Endothelial cell of umbilical vein (primary cell): Measurements from ENCODE around the gene STXBP5. TPM values are rescaled to one million over a fixed set of nuclear protein-coding genes. Genes with fewer than 3 reads are reported as not detected.

ENCODE experiments used
- BruUV-seq: library from RNA; stranded (reverse); fragments of 400-500 nt; replicated peaks from 2 replicates; lab custom pipeline; 2021; lab: Mats Ljungman, UMichigan
- CTCF ChIA-PET: fragments of 300-600, 350-600 bp; sonication (Branson Sonifier 250); formaldehyde crosslinking; loops from one replicate; lab custom pipeline; 2021; ENCODE audit warnings: antibody characterized with exemption, inconsistent platforms; lab: Charles Lee
- POLR2A ChIA-PET: fragments of 300-600, 350-600 bp; sonication (Branson Sonifier 250); formaldehyde crosslinking; loops from one replicate; lab custom pipeline; 2021; ENCODE audit warnings: antibody characterized with exemption, inconsistent platforms; lab: Charles Lee
- DNase-seq: peaks from one replicate; pipeline ENCODE4 v3.0.0-alpha.2; 2011; ENCODE audit warnings: low read depth, low spot score
- FAIRE-seq: peaks from 2 replicates; lab custom pipeline; 2011; peaks lifted over from hg19 to GRCh38; lab: Jason Lieb, UNC
- H2AFZ ChIP-seq: 2 replicates; pipeline ENCODE4 v1.6.0; 2012; ENCODE audit warnings: low read depth, low read length, control low read depth, inconsistent platforms
- H3K27ac ChIP-seq: 2 replicates; pipeline ENCODE4 v1.5.1; 2011; ENCODE audit warnings: low read depth, mild to moderate bottlenecking, control low read depth, low read length, moderate library complexity; ENCODE audit not compliant: insufficient read depth
- H3K27me3 ChIP-seq, 2 experiments: 2 replicates each; pipeline versions ENCODE4 v1.6.0 to v1.6.1; 2011; ENCODE audit warnings: low read length in 2 of 2, mixed read lengths in 1 of 2; ENCODE audit not compliant: control insufficient read depth in 2 of 2, insufficient read depth in 2 of 2
- H3K36me3 ChIP-seq, 2 experiments: 2 replicates in 1 of 2; 3 replicates in 1 of 2; pipeline ENCODE4 v1.5.1; 2011; ENCODE audit warnings: low read length in 2 of 2, mild to moderate bottlenecking in 1 of 2, moderate library complexity in 1 of 2; ENCODE audit not compliant: control insufficient read depth in 2 of 2, insufficient read depth in 2 of 2; ENCODE audit errors: extremely low read depth in 1 of 2
- H3K4me1 ChIP-seq: 3 replicates; pipeline ENCODE4 v1.5.1; 2011; ENCODE audit warnings: mild to moderate bottlenecking, low read length; ENCODE audit not compliant: control insufficient read depth, insufficient read depth; ENCODE audit errors: extremely low read depth
- H3K4me2 ChIP-seq: 2 replicates; pipeline ENCODE4 v1.6.1; 2011; ENCODE audit warnings: low read length, control low read depth, mixed read lengths; ENCODE audit not compliant: insufficient read depth
- H3K4me3 ChIP-seq, 3 experiments: fragments of 200-600 bp in 1 of 3; sonication (generic), shearing (Covaris generic) in 1 of 3; replicated peaks in 1 of 3; 2 replicates each; pipeline ENCODE4 v1.5.1; 2011 to 2016; ENCODE audit warnings: control low read depth in 3 of 3, low read length in 3 of 3, mild to moderate bottlenecking in 2 of 3, inconsistent platforms in 1 of 3, low read depth in 1 of 3, moderate library complexity in 1 of 3; ENCODE audit not compliant: insufficient read depth in 1 of 3
- H3K79me2 ChIP-seq: 2 replicates; pipeline ENCODE4 v1.6.0; 2012; ENCODE audit warnings: low read length, inconsistent platforms; ENCODE audit not compliant: control insufficient read depth, insufficient read depth
- H3K9ac ChIP-seq: replicated peaks from 2 replicates; pipeline ENCODE3; 2011; ENCODE audit warnings: low read length, control low read depth; ENCODE audit not compliant: insufficient read depth; ENCODE audit errors: extremely low read depth
- H3K9me1 ChIP-seq: replicated peaks from 3 replicates; pipeline ENCODE4 v1.6.0; 2011; ENCODE audit warnings: mild to moderate bottlenecking, low read length; ENCODE audit not compliant: control insufficient read depth, insufficient read depth; ENCODE audit errors: extremely low read depth
- H3K9me3 ChIP-seq: replicated peaks from 2 replicates; pipeline ENCODE4 v1.5.1; 2012; ENCODE audit warnings: low read length, inconsistent platforms; ENCODE audit not compliant: control insufficient read depth, insufficient read depth
- H4K20me1 ChIP-seq: replicated peaks from 2 replicates; pipeline ENCODE3; 2011; ENCODE audit warnings: mild to moderate bottlenecking, low read length; ENCODE audit not compliant: control insufficient read depth, insufficient read depth; ENCODE audit errors: extremely low read depth
- EZH2 ChIP-seq: IDR thresholded peaks from 2 replicates; pipeline ENCODE4 v1.6.1; 2012; ENCODE audit warnings: borderline replicate concordance, low read depth, mild to moderate bottlenecking, moderate library complexity, low read length, inconsistent platforms; ENCODE audit not compliant: severe bottlenecking
- FOS ChIP-seq: IDR thresholded peaks from 2 replicates; pipeline ENCODE4 v1.6.1; 2011; ENCODE audit warnings: mild to moderate bottlenecking, low read length, moderate library complexity, borderline replicate concordance; ENCODE audit not compliant: insufficient read depth
- GATA2 ChIP-seq: IDR thresholded peaks from 2 replicates; pipeline ENCODE4 v1.7.0; 2011; ENCODE audit warnings: low read depth, mild to moderate bottlenecking, moderate library complexity, mixed read lengths, low read length; ENCODE audit not compliant: insufficient read length, insufficient read depth
- JUN ChIP-seq: IDR thresholded peaks from 2 replicates; pipeline ENCODE4 v1.6.1; 2011; ENCODE audit warnings: borderline replicate concordance, low read depth; ENCODE audit not compliant: insufficient read length, insufficient read depth
- MYC ChIP-seq: IDR thresholded peaks from one replicate; pipeline ENCODE4 v1.6.1; 2011; ENCODE audit warnings: mild to moderate bottlenecking, low read depth, low read length
- POLR2A ChIP-seq: IDR thresholded peaks from 2 replicates; pipeline ENCODE4 v1.6.1; 2012; ENCODE audit warnings: low read depth, mild to moderate bottlenecking, control low read depth, low read length
- POLR2AphosphoS5 ChIP-seq: IDR thresholded peaks from 2 replicates; pipeline ENCODE4 v1.6.1; 2012; ENCODE audit warnings: low read depth, mild to moderate bottlenecking, control low read depth, low read length, moderate library complexity; ENCODE audit not compliant: insufficient read depth
- dilution Hi-C: fragments of 300-500 bp; cut with MboI; formaldehyde crosslinking; loops from one replicate; pipeline ENCODE4 v1.15.0; 2019; ENCODE audit warnings: low sequenced_read_pairs; ENCODE audit not compliant: extremely low pct_ligation_motif_present
- intact Hi-C: fragments of 100-400 bp; cut with micrococcal nuclease; formaldehyde crosslinking; loops from one replicate; pipeline ENCODE4 v1.10.0; 2022
- polyA plus RNA-seq, 4 experiments: library from polyadenylated mRNA; depleted of rRNA in 3 of 4; stranded (reverse) in 3 of 4; unstranded in 1 of 4; fragments of >200 nt; gene quantifications; 2 replicates each; pipeline versions ENCODE4 v1.2.1 to v1.2.3, GENCODE V29; 2011 to 2012; ENCODE audit warnings: missing spikeins in 1 of 4
- total RNA-seq: library from RNA; stranded (reverse); gene quantifications from 2 replicates; pipeline ENCODE4 v1.2.3, GENCODE V29; 2021
- TF ChIP-seq, protein P1 (sequence below): IDR thresholded peaks from 2 replicates; pipeline ENCODE4 v1.6.1; 2011; ENCODE audit not compliant: insufficient read depth, insufficient read length
- TF ChIP-seq, protein P2 (sequence below), 2 donors: IDR thresholded peaks; 1 replicate in 1 of 2; 2 replicates in 1 of 2; pipeline ENCODE4 v1.5.1; 2011; ENCODE audit warnings: low read length in 2 of 2, mild to moderate bottlenecking in 2 of 2, moderate library complexity in 2 of 2, control low read depth in 1 of 2, inconsistent platforms in 1 of 2, low read depth in 1 of 2; ENCODE audit not compliant: insufficient read depth in 1 of 2; ENCODE audit errors: extremely low read depth in 1 of 2

The STXBP5 gene
- total and polyA plus RNA-seq, 2 donors (not counting 3 experiments of a cell fraction or from before 2014, with no cell fraction given) = 7.1 to 21.8 TPM

DNA sequence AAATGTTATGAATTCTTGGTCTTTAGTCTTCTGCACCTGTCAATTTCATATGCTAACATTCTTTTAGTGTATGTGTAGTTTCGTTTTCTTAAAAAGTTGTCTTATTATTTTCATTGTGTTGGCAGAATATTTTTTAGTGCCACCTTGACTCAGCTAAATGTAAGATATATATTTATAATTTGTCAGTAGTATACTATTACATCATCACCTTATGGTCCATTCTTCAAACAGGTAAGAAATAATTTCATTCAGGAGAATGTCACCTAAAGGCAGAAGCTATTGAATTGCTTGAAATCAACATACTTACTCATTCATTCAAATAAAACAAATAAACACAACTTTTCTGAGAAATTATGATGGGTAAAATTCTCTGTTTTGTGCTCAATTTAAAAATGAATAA lies 3.5 kb upstream of the STXBP5 start:
- no peaks in the 10 kb centered on the region for H3K36me3 ChIP-seq
- CTCF ChIA-PET = no interaction called here
- H3K27me3 ChIP-seq = no peaks in the 10 kb centered on the region
- no peaks in the 10 kb centered on the region for H4K20me1 ChIP-seq
- peaks cover 16% of the 10 kb centered on the region for H3K79me2 ChIP-seq
- POLR2A ChIA-PET = no interaction called here
- no peak for DNase-seq
- no peak for TF ChIP-seq FOS
- TF ChIP-seq, protein P1, sequence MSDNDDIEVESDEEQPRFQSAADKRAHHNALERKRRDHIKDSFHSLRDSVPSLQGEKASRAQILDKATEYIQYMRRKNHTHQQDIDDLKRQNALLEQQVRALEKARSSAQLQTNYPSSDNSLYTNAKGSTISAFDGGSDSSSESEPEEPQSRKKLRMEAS = no peak
- TF ChIP-seq EZH2 = no peak
- TF ChIP-seq GATA2 = no peak
- TF ChIP-seq POLR2AphosphoS5 = no peak
- TF ChIP-seq, protein P2, sequence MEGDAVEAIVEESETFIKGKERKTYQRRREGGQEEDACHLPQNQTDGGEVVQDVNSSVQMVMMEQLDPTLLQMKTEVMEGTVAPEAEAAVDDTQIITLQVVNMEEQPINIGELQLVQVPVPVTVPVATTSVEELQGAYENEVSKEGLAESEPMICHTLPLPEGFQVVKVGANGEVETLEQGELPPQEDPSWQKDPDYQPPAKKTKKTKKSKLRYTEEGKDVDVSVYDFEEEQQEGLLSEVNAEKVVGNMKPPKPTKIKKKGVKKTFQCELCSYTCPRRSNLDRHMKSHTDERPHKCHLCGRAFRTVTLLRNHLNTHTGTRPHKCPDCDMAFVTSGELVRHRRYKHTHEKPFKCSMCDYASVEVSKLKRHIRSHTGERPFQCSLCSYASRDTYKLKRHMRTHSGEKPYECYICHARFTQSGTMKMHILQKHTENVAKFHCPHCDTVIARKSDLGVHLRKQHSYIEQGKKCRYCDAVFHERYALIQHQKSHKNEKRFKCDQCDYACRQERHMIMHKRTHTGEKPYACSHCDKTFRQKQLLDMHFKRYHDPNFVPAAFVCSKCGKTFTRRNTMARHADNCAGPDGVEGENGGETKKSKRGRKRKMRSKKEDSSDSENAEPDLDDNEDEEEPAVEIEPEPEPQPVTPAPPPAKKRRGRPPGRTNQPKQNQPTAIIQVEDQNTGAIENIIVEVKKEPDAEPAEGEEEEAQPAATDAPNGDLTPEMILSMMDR (IDR thresholded peaks at IDR 0.05; ENCODE audit: extremely low read depth in 1 of 2, insufficient read depth in 1 of 2, low read depth in 1 of 2, low read length in 2 of 2) = no peak
- TF ChIP-seq JUN = no peak
- TF ChIP-seq POLR2A = no peak
- no peak for TF ChIP-seq MYC
- no peaks in the 10 kb centered on the region for H3K9me3 ChIP-seq
- no peak overlapping the region for H3K9ac ChIP-seq
- peaks cover 12% of the 10 kb centered on the region for H3K4me1 ChIP-seq
- BruUV-seq = no TSS peak
- FAIRE-seq = no peak
- intact Hi-C loops = no loop called here
- H3K27ac ChIP-seq = no peak overlapping the region
- H3K4me2 ChIP-seq = no peak overlapping the region
- no peaks in the 10 kb centered on the region for H3K9me1 ChIP-seq
- H2AFZ ChIP-seq = no peak overlapping the region
- no peak overlapping the region for H3K4me3 ChIP-seq
- dilution Hi-C loops = no loop called here
